ENCODE results near the gene CCDC78.
A peak's percentile ranks its signal among the peaks of the same experiment; 100 is the strongest.
"Not testable (repeated sequence)": the region's sequence is repeated elsewhere in the genome, so short reads cannot be mapped to it uniquely, and the experiment has no call there.

CCDC78 gene

GRCh38 chr16:694863-695354, 31.3 kb downstream of the CCDC78 start:
- no peak overlapping the region for H3K4me3 ChIP-seq (ENCODE audit: low read depth, low read length)
- DNase-seq (ENCODE audit: low read depth) = no peak
- no peak for TF ChIP-seq CTCF (conservative IDR thresholded peaks at IDR 0.05; ENCODE audit: low read depth, low read length)

GRCh38 chr16:694187-694862, 31.9 kb downstream of the CCDC78 start:
- DNase-seq (ENCODE audit: low read depth) = no peak

GRCh38 chr16:693766-694165, 32.5 kb downstream of the CCDC78 start:
- H3K4me3 ChIP-seq (ENCODE audit: low read depth, low read length) = no peak overlapping the region
- TF ChIP-seq CTCF (conservative IDR thresholded peaks at IDR 0.05; ENCODE audit: low read depth, low read length) = no peak
- DNase-seq (ENCODE audit: low read depth) = no peak

More at GRCh38 chr16:694187-694862, 31.9 kb downstream of the CCDC78 start:
- no peak overlapping the region for H3K4me3 ChIP-seq (ENCODE audit: low read depth, low read length)
- TF ChIP-seq CTCF (conservative IDR thresholded peaks at IDR 0.05; ENCODE audit: low read depth, low read length) = no peak

- no peak for TF ChIP-seq CTCF (conservative IDR thresholded peaks at IDR 0.05; ENCODE audit: low read depth, low read length)
- no peak for DNase-seq (ENCODE audit: low read depth)
- H3K4me3 ChIP-seq (ENCODE audit: low read depth, low read length) = no peak overlapping the region
Measured at GRCh38 chr16:693364-693763, 32.9 kb downstream of the CCDC78 start.

- TF ChIP-seq CTCF (conservative IDR thresholded peaks at IDR 0.05; ENCODE audit: low read depth, low read length) = no peak
- H3K4me3 ChIP-seq (ENCODE audit: low read depth, low read length) = no peak overlapping the region
Measured at GRCh38 chr16:692356-693108, 33.7 kb downstream of the CCDC78 start.

GRCh38 chr16:691242-691641, 35.0 kb downstream of the CCDC78 start:
- DNase-seq (ENCODE audit: low read depth); H3K4me3 ChIP-seq (ENCODE audit: low read depth, low read length): not testable (repeated sequence)

More at GRCh38 chr16:692356-693108, 33.7 kb downstream of the CCDC78 start:
- no peak for DNase-seq (ENCODE audit: low read depth)

- peak overlapping the region; percentile 84 for H3K4me3 ChIP-seq (ENCODE audit: low read depth, low read length)
- no peak for TF ChIP-seq CTCF (conservative IDR thresholded peaks at IDR 0.05; ENCODE audit: low read depth, low read length)
- no peak for DNase-seq (ENCODE audit: low read depth)
Measured at GRCh38 chr16:689175-689897, 36.9 kb downstream of the CCDC78 start.
